Heart right ventricle (tissue), 16 donors: ENCODE measurements around the gene MKRN3. TPM values are rescaled to one million over a fixed set of nuclear protein-coding genes. Genes with fewer than 3 reads are reported as not detected.

Source experiments
- ATAC-seq, 8 donors: fragments of 200-7000 bp; cut with Tn5 transposase; one replicate each; pipeline ENCODE4 v1.9.1; 2020; ENCODE audit warnings: mild to moderate bottlenecking in 8 of 8, moderate library complexity in 8 of 8, moderate number of reproducible peaks in 1 of 8
- DNase-seq, 2 donors: peaks; one replicate each; pipeline ENCODE4 v3.0.0-alpha.2; 2020
- H3K27ac ChIP-seq, 10 donors: fragments of 200-600 bp; sonication (generic) in 2 of 10; one replicate each; pipeline versions ENCODE4 v1.5.0 to v1.8.0; 2020 to 2022; ENCODE audit warnings: mild to moderate bottlenecking in 3 of 10
- H3K27me3 ChIP-seq, 7 donors: fragments of 200-600 bp; one replicate each; pipeline ENCODE4 v1.8.0; 2021 to 2022; ENCODE audit warnings: mild to moderate bottlenecking in 2 of 7
- H3K36me3 ChIP-seq, 9 donors: fragments of 200-600 bp; sonication (generic) in 1 of 9; one replicate each; pipeline versions ENCODE4 v1.5.0 to v1.8.0; 2020 to 2022; ENCODE audit warnings: mild to moderate bottlenecking in 2 of 9
- H3K4me1 ChIP-seq, 9 donors: fragments of 200-600 bp; sonication (generic) in 1 of 9; one replicate each; pipeline versions ENCODE4 v1.5.0 to v1.8.0; 2020 to 2022; ENCODE audit warnings: mild to moderate bottlenecking in 4 of 9
- H3K4me3 ChIP-seq, 10 donors: fragments of 200-600 bp; sonication (generic) in 2 of 10; one replicate each; pipeline versions ENCODE4 v1.5.0 to v1.8.0; 2020 to 2022; ENCODE audit warnings: mild to moderate bottlenecking in 7 of 10, moderate library complexity in 2 of 10
- H3K9me3 ChIP-seq, 11 donors: fragments of 200-600 bp in 10 of 11; sonication (generic) in 2 of 11; one replicate each; pipeline versions ENCODE4 v1.5.0 to v1.8.0; 2013 to 2022; ENCODE audit warnings: mild to moderate bottlenecking in 2 of 11, control low read depth in 1 of 11, moderate library complexity in 1 of 11
- WGBS, 2 donors: extraction: QIAGEN DNeasy Blood & Tissue Kit; methylation state at CpG; one replicate each; pipeline ENCODE4 v1.1.7; 2013; ENCODE audit warnings: inconsistent platforms in 1 of 2; 5-methylcytosine and 5-hydroxymethylcytosine counted together
- intact Hi-C, 10 donors: fragments of 100-400 bp; cut with DNase I; formaldehyde crosslinking; loops; one replicate each; pipeline versions ENCODE4 v1.11.1 to v1.14.2; 2022
- long read RNA-seq, 3 donors: library from polyadenylated mRNA; unstranded; transcript quantifications; one replicate each; pipeline ENCODE4 v2.0.0, GENCODE V29; 2020 to 2021
- polyA plus RNA-seq, 2 donors: library from polyadenylated mRNA; stranded (reverse); fragments of 200-250 nt; gene quantifications; one replicate each; pipeline ENCODE4 v1.2.3, GENCODE V29; 2013
- total RNA-seq, 10 donors: library from RNA; stranded (reverse); fragmentation: NEBNext Ultra II Directional in 3 of 10; extraction: Animal tissue kit (Norgen Biotek cat#: 25700) in 3 of 10; gene quantifications; one replicate each; pipeline versions ENCODE4 v1.2.1 to v1.2.4, GENCODE V29; 2021 to 2023
- TF ChIP-seq, protein P1 (sequence below), 9 donors: fragments of 200-600 bp; sonication (generic) in 2 of 9; IDR thresholded peaks; one replicate each; pipeline versions ENCODE4 v1.5.0 to v1.8.0; 2021 to 2022; ENCODE audit warnings: antibody characterized with exemption in 9 of 9, mild to moderate bottlenecking in 5 of 9, moderate library complexity in 1 of 9
- donor health status: Arrhythmogenic right ventricular cardiomyopathy.
- donor health status: ischemic (EF 13 %, LVEDD 7.1; RV severe dilation, severe dysfunction).
- donor health status: healthy with polysubstance abuse.
- donor health status: DM: no; HTN: yes; CAD: no.
- donor health status: DM: no; HTN: no; CAD: no.
- donor health status: ischemic (EF 25% LVEDD 6.9; RV normal size, moderate dysfunction).
- donor health status: ischemic (EF 25% LVEDD 5.7; RV mildly dilated, moderate dysfunction).
- donor health status: healthy.
- donor health status: DM: yes; HTN: yes; CAD: no.
- donor health status: Ischemic cardiomyopathy.
- donor health status: ischemic (EF 35%, LVEDD 5.7; RV mildly dilated, moderate dysfunction).
- donor health status: nonischemic (EF 11% LVEDD 7.7; RV severe dilation, severe dysfunction).
- donor health status: DM: yes; HTN: yes; CAD: no.
- donor health status: PGD.
- donor health status: ischemic (EF 29% LVEDD 5.4; RV normal size, mild dysfunction).
- donor health status: nonischemic (EF 23%, LVEDD 6.1; RV moderate dilation, normal function).

MKRN3 gene
- total RNA-seq (1 to 10 TPM in 2 of 10 donors, under 1 TPM in 3, not detected in 5; 0.15 to 1.9 (median 0.64) TPM), polyA plus RNA-seq (under 1 TPM in 1 of 2 donors, not detected in 1; 0.04 TPM)
- long read RNA-seq, donor 1, result 0 reads
- long read RNA-seq, donor 2, partial matches to known transcripts, result 0 of 1 reads
- long read RNA-seq, donor 2, other reads (novel, unspliced or antisense), result 0 of 1 reads
- long read RNA-seq, donor 3, result 0 reads

DNA sequence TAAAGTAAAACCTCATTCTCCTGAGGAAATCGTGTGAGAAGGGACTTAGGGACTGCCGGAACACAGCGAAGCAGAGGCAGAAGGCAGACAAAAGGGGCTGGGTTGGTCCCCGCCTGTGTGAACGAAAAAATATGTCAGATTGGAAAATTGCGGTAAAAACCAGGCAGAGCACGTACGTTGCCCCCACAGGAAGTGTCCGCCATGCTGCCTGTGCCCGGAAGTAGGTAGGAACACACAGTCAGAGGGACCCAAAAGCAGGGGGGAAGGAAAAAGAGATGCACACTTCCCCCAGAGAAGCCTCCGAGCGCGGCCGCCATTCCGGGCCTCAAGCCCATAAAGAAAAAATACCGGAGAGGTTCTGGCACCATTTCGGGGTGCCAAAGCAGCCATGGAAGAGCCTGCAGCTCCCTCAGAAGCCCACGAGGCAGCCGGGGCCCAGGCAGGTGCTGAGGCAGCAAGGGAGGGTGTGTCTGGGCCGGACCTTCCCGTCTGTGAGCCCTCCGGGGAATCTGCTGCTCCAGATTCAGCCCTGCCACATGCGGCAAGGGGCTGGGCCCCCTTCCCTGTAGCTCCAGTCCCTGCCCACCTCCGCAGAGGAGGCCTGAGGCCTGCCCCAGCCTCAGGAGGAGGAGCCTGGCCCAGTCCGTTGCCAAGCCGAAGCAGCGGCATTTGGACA is at the start of gene MKRN3:
Gene MKRN3 (plus strand): TSS at position 280 of the 676 bp plus-strand sequence. CDS start 109 bp downstream, at position 389.
- 83 to 86% methylated on average over 27 of the region's 27 CpGs for WGBS, 2 donors
- ATAC-seq (peak in 1 of 8 donors; percentile 74), DNase-seq (peak in 1 of 2 donors; percentile 14)
- Histone ChIP-seq H3K27me3 (peaks cover 0 to 50% (median 12%) of the 10 kb centered on the region in 7 donors), H3K27ac (peak within 1 kb of the TSS in 2 of 10 donors; percentile 23 to 56), H3K4me3 (peak within 1 kb of the TSS in 5 of 10 donors; percentile 5 to 33 (median 27)), H3K4me1 (no peaks in the 10 kb centered on the region), H3K36me3 (no peaks in the 10 kb centered on the region), H3K9me3 (peaks cover 0 to 11% (median 0%) of the 10 kb centered on the region in 11 donors)
- TF ChIP-seq, protein P1, sequence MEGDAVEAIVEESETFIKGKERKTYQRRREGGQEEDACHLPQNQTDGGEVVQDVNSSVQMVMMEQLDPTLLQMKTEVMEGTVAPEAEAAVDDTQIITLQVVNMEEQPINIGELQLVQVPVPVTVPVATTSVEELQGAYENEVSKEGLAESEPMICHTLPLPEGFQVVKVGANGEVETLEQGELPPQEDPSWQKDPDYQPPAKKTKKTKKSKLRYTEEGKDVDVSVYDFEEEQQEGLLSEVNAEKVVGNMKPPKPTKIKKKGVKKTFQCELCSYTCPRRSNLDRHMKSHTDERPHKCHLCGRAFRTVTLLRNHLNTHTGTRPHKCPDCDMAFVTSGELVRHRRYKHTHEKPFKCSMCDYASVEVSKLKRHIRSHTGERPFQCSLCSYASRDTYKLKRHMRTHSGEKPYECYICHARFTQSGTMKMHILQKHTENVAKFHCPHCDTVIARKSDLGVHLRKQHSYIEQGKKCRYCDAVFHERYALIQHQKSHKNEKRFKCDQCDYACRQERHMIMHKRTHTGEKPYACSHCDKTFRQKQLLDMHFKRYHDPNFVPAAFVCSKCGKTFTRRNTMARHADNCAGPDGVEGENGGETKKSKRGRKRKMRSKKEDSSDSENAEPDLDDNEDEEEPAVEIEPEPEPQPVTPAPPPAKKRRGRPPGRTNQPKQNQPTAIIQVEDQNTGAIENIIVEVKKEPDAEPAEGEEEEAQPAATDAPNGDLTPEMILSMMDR (IDR thresholded peaks at IDR 0.05), result no peak
- intact Hi-C loops, result no loop called here

DNA sequence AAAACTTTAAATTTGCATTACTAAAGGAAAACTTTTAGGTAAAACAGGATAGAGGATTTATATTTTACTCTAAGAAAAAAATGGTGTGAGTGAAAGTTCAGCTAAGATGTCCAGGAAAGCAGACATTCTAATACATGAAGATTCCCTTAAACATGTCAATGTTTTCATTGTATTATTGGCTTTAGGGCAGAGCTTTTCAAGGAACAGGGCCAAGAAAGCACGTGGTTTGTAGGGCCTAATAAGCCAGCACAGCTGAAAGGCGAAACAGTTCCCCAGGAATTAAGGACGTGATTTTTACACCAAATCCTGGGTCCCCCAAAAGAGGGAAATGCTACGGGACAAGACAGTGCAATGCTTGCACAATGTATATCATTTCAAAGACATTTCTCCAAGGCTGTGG is 48.6 kb upstream of the MKRN3 start:
- Histone ChIP-seq H3K9me3 (peaks cover 0 to under 1% (median 0%) of the 10 kb centered on the region in 11 donors), H3K27me3 (no peaks in the 10 kb centered on the region), H3K27ac (no peak overlapping the region), H3K36me3 (no peaks in the 10 kb centered on the region), H3K4me1 (no peaks in the 10 kb centered on the region), H3K4me3 (no peak overlapping the region)
- 43 to 68% methylated on average over 4 of the region's 4 CpGs for WGBS, 2 donors
- DNase-seq (no peak), ATAC-seq (no peak)
- TF ChIP-seq, protein P1 (IDR thresholded peaks at IDR 0.05), result no peak
- intact Hi-C loops, result loop anchor here in 1 of 10 donors (2.0 kb wide), 1 partner anchor 18 kb away; no protein-coding TSS in a partner anchor

DNA sequence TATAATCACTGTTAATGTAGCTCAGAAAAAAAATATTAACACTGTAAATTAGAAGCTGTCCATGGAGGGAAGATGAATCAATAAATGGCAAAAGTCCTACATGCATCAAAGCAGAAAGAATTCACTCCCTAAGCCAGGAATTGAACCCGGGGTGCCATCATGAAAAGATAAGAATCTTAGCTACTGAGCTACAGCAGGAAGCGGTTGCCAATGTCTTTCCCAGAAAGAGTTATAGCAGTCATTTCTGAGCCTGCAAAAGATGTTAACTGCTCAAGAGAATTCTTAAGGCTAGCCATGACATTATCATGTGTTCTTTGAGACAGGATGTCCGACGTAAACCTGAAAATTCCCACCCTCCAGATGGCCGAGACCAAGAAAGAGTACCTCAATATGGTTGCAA is 47.4 kb upstream of the MKRN3 start:
- no peaks in the 10 kb centered on the region for H3K4me1 ChIP-seq
- no peak for ATAC-seq
- no peaks in the 10 kb centered on the region for H3K9me3 ChIP-seq
- 78 to 79% methylated on average over 5 of the region's 5 CpGs for WGBS, 2 donors
- no peak overlapping the region for H3K4me3 ChIP-seq
- intact Hi-C loops, result no loop called here
- TF ChIP-seq, protein P1 (IDR thresholded peaks at IDR 0.05), result no peak
- no peaks in the 10 kb centered on the region for H3K36me3 ChIP-seq
- H3K27me3 ChIP-seq, result no peaks in the 10 kb centered on the region
- DNase-seq, result no peak
- no peak overlapping the region for H3K27ac ChIP-seq

DNA sequence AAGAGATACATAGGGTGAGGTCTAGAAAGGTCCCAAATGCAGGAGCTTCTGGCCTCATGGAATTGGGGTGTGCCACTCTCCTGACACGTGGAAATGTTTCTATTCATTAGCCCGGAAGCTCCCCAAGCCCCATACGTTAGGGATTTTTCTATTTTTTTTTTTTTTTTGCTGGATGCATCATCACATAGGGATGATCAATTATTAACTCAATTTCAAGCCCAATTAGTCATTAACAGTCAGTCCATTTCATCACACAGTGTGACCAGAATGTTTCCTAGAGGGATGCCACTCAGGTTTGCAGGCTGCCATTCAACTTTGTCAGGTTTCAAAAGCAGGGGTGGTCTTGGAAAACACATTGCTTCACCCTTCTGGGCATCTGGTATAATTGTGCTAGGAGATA is 40.7 kb upstream of the MKRN3 start:
- Histone ChIP-seq H3K9me3 (no peaks in the 10 kb centered on the region), H3K4me1 (no peaks in the 10 kb centered on the region), H3K36me3 (no peaks in the 10 kb centered on the region), H3K27ac (no peak overlapping the region), H3K27me3 (peaks cover 0 to 9% (median 0%) of the 10 kb centered on the region in 7 donors), H3K4me3 (no peak overlapping the region)
- no peak for ATAC-seq
- no peak for DNase-seq
- intact Hi-C loops, result no loop called here
- 56 to 58% methylated on average over 3 of the region's 3 CpGs for WGBS, 2 donors
- TF ChIP-seq, protein P1 (IDR thresholded peaks at IDR 0.05), result no peak
